Lung (tissue), 12 donors: ENCODE results near the gene HPSE2. TPM values are rescaled to one million over a fixed set of nuclear protein-coding genes. Genes with fewer than 3 reads are reported as not detected.

Experiments
- ATAC-seq: fragments of 200-7000 bp; cut with Tn5 transposase; one replicate; pipeline ENCODE4 v1.9.1; 2020; ENCODE audit warnings: moderate number of reproducible peaks; ENCODE audit not compliant: insufficient read depth, low FRiP score
- DNase-seq, 3 donors: peaks; one replicate each; pipeline ENCODE4 v3.0.0-alpha.2; 2013 to 2017
- H3K27ac ChIP-seq, 2 donors: one replicate each; pipeline ENCODE4 v1.5.1; 2013; ENCODE audit warnings: mild to moderate bottlenecking in 2 of 2, moderate library complexity in 2 of 2, control low read depth in 1 of 2, inconsistent platforms in 1 of 2, low read depth in 1 of 2, low read length in 1 of 2
- H3K27me3 ChIP-seq, 3 donors: one replicate each; pipeline ENCODE4 v1.5.1; 2013; ENCODE audit warnings: low read length in 2 of 3; ENCODE audit not compliant: control insufficient read depth in 3 of 3, insufficient read depth in 3 of 3
- H3K36me3 ChIP-seq, 4 donors: one replicate each; pipeline ENCODE4 v1.5.1; 2013; ENCODE audit warnings: low read length in 4 of 4, mild to moderate bottlenecking in 1 of 4, moderate library complexity in 1 of 4; ENCODE audit not compliant: control insufficient read depth in 4 of 4, insufficient read depth in 4 of 4
- H3K4me1 ChIP-seq, 5 donors: one replicate each; pipeline ENCODE4 v1.5.1; 2013; ENCODE audit warnings: low read length in 5 of 5, mild to moderate bottlenecking in 2 of 5, moderate library complexity in 1 of 5; ENCODE audit not compliant: control insufficient read depth in 5 of 5, insufficient read depth in 5 of 5
- H3K4me3 ChIP-seq: one replicate; pipeline ENCODE4 v1.5.1; 2013; ENCODE audit warnings: mild to moderate bottlenecking, control low read depth, moderate library complexity
- H3K9ac ChIP-seq, 2 donors: one replicate each; pipeline ENCODE4 v1.5.1; 2013; ENCODE audit warnings: low read length in 2 of 2, control low read depth in 1 of 2; ENCODE audit not compliant: insufficient read depth in 1 of 2
- H3K9me3 ChIP-seq, 4 donors: one replicate each; pipeline ENCODE4 v1.5.1; 2013; ENCODE audit warnings: low read length in 3 of 4, mild to moderate bottlenecking in 1 of 4, moderate library complexity in 1 of 4; ENCODE audit not compliant: control insufficient read depth in 4 of 4, insufficient read depth in 3 of 4
- CTCF ChIP-seq: IDR thresholded peaks from 2 replicates; pipeline ENCODE4 v1.5.1; 2012; ENCODE audit warnings: mild to moderate bottlenecking; ENCODE audit errors: control extremely low read depth, extremely low read depth
- WGBS, 2 donors: extraction: QIAGEN DNeasy Blood & Tissue Kit; methylation state at CpG; one replicate each; pipeline ENCODE4 v1.1.7; 2013; 5-methylcytosine and 5-hydroxymethylcytosine counted together
- polyA plus RNA-seq, 2 donors: library from polyadenylated mRNA; stranded (reverse); fragments of 200-250 nt; gene quantifications; one replicate each; pipeline ENCODE4 v1.2.1, GENCODE V29; 2013
- total RNA-seq, 2 donors: library from RNA; depleted of rRNA in 1 of 2; stranded (reverse); fragments of >200 nt in 1 of 2; gene quantifications; one replicate each; pipeline ENCODE4 v1.2.1, GENCODE V29; 2014 to 2021
- donor health status: control.
- donor health status: control.
- donor health status: Bipolar disorder and iron deficiency.
- donor health status: healthy.
- donor health status: DM: yes; HTN: yes; CAD: no.

The HPSE2 gene
- total and polyA plus RNA-seq, 4 donors = 0.32 to 47.3 (median 1.9) TPM

GRCh38 chr10:98492763-98493162, 742.9 kb downstream of the HPSE2 start:
- no peaks in the 10 kb centered on the region for H3K36me3 ChIP-seq
- no peaks in the 10 kb centered on the region for H3K27me3 ChIP-seq
- ATAC-seq (no peak), DNase-seq (no peak)
- H3K9me3 ChIP-seq = peaks cover 0 to 11% (median 3%) of the 10 kb centered on the region in 4 donors
- no peak overlapping the region for H3K27ac ChIP-seq
- H3K4me1 ChIP-seq = no peaks in the 10 kb centered on the region
- H3K9ac ChIP-seq = no peak overlapping the region
- no peak for TF ChIP-seq CTCF
- no peak overlapping the region for H3K4me3 ChIP-seq
- WGBS, 2 donors = 83 to 86% methylated on average over 1 of the region's 1 CpG

- Histone ChIP-seq H3K4me1 (no peaks in the 10 kb centered on the region), H3K36me3 (no peaks in the 10 kb centered on the region), H3K9ac (no peak overlapping the region), H3K9me3 (no peaks in the 10 kb centered on the region), H3K4me3 (no peak overlapping the region), H3K27ac (no peak overlapping the region), H3K27me3 (no peaks in the 10 kb centered on the region)
- TF ChIP-seq CTCF = no peak
- no peak for ATAC-seq
- DNase-seq = no peak
- WGBS, 2 donors = 89 to 91% methylated on average over 13 of the region's 13 CpGs
These were observed 745.8 kb downstream of the HPSE2 start for GRCh38 chr10:98489561-98490481.

- no peaks in the 10 kb centered on the region for H3K36me3 ChIP-seq
- H3K27ac ChIP-seq = no peak overlapping the region
- 72 to 95% methylated on average over 1 of the region's 1 CpG for WGBS, 2 donors
- no peaks in the 10 kb centered on the region for H3K4me1 ChIP-seq
- ATAC-seq = no peak
- H3K9ac ChIP-seq = no peak overlapping the region
- TF ChIP-seq CTCF = no peak
- H3K27me3 ChIP-seq = no peaks in the 10 kb centered on the region
- H3K4me3 ChIP-seq = no peak overlapping the region
- H3K9me3 ChIP-seq = no peaks in the 10 kb centered on the region
- no peak for DNase-seq
These were observed 746.8 kb downstream of the HPSE2 start for GRCh38 chr10:98488669-98489430.
